Measurements from ENCODE around the gene TMEM182. TPM values are rescaled to one million over a fixed set of nuclear protein-coding genes. Genes with fewer than 3 reads are reported as not detected.

Gene TMEM182
- polyA plus RNA-seq, 1 experiment, result 2.6 TPM

DNA sequence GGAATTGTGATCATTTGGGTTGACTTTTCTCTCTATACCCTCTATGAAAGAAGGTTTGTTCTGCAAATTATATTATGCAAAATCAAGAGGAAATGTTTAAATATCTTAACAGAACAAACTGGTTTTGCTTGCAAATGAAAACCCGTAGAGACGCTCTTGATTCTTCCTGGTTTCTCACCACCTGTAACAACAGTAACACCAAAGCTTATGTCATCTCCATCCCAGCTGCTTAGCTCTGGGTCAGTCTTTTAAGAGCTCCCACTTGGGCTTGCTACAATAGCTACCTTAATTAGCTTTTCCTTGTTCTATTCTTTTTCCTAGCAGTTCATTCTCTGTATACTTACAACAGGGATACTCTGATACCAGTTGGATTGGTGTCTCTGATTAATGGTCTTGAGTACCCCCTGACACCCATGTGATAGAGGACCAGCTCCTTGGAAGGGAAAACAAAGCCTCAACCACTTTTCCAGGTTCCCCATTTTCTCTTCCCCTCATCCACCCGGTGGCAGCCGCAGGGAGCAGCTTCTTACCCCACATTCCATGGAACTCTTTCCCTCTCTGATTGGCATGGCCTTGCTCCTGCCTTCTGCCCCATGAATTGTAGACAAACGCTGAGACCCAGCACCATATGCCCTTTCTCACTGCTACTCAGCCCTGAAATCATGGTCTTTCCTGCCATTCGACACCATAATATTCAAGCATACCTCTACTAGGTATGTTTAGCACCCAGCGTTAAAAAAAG, 27.7 kb downstream of the TMEM182 start:
- Histone ChIP-seq H3K36me3 (ENCODE audit: control insufficient read depth, insufficient read depth, low read length) (no peaks in the 10 kb centered on the region), H3K27me3 (ENCODE audit: control insufficient read depth, insufficient read depth, low read length) (no peaks in the 10 kb centered on the region), H3K4me3 (ENCODE audit: low read depth, low read length) (no peak overlapping the region)
- DNase-seq (ENCODE audit: low read depth), result no peak
- CTCF ChIA-PET, result interaction anchor here (0.7 to 3.5 kb wide), 3 partner anchors 17 to 36 kb away, joined by 3 to 18 read pairs (median 6); no protein-coding TSS in a partner anchor
- POLR2A ChIA-PET, result no interaction called here
- TF ChIP-seq, protein P1, sequence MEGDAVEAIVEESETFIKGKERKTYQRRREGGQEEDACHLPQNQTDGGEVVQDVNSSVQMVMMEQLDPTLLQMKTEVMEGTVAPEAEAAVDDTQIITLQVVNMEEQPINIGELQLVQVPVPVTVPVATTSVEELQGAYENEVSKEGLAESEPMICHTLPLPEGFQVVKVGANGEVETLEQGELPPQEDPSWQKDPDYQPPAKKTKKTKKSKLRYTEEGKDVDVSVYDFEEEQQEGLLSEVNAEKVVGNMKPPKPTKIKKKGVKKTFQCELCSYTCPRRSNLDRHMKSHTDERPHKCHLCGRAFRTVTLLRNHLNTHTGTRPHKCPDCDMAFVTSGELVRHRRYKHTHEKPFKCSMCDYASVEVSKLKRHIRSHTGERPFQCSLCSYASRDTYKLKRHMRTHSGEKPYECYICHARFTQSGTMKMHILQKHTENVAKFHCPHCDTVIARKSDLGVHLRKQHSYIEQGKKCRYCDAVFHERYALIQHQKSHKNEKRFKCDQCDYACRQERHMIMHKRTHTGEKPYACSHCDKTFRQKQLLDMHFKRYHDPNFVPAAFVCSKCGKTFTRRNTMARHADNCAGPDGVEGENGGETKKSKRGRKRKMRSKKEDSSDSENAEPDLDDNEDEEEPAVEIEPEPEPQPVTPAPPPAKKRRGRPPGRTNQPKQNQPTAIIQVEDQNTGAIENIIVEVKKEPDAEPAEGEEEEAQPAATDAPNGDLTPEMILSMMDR (IDR thresholded peaks at IDR 0.05; ENCODE audit: insufficient read depth, low read depth, low read length), result no peak

- no peak for DNase-seq (ENCODE audit: low read depth)
- H3K36me3 ChIP-seq (ENCODE audit: control insufficient read depth, insufficient read depth, low read length), result no peaks in the 10 kb centered on the region
- POLR2A ChIA-PET, result no interaction called here
- TF ChIP-seq, protein P1 (IDR thresholded peaks at IDR 0.05; ENCODE audit: insufficient read depth, low read depth, low read length), result no peak
- H3K27me3 ChIP-seq (ENCODE audit: control insufficient read depth, insufficient read depth, low read length), result no peaks in the 10 kb centered on the region
- CTCF ChIA-PET, result interaction anchor here (1.8 to 3.5 kb wide), 3 partner anchors 17 to 38 kb away, joined by 6 to 18 read pairs (median 9); no protein-coding TSS in a partner anchor
- H3K4me3 ChIP-seq (ENCODE audit: low read depth, low read length), result no peak overlapping the region
Observed at GRCh38 chr2:102790091-102790455, 28.2 kb downstream of the TMEM182 start.

DNA sequence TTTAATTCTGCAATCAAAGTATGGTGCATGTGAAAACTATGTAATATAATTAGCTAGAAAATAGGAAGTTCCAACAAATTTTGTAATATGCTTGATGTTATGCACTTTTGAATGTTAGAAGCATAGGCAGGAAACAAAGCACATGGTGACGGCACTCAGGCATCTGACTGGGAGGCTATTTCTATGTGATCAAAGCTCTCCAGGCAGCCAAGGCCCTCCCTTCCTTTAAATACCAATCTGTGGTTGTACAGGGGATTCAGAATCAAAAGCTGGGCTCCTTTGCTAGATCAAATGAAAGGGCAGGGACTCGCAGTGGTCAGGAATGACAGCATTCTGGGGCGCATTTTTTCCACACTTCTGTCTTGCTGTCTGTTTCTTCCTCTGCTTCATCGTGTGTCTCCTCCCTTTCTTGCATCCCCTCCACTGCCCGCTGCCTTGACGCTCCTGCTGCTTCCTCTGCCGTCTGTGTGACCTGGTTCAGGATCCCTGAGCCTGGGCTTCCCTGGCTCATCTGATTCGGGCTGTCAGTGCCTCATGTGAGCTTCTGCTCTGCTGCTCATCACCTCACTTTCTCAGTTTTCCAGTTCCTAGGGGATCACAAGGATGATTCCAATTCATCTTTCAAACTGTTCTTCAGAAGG, 30.9 kb downstream of the TMEM182 start:
- H3K4me3 ChIP-seq (ENCODE audit: low read depth, low read length), result no peak overlapping the region
- TF ChIP-seq, protein P1 (IDR thresholded peaks at IDR 0.05; ENCODE audit: insufficient read depth, low read depth, low read length), result no peak
- ChIA-PET POLR2A (no interaction called here), CTCF (interaction anchor here (3.5 kb wide), 1 partner anchor 14 kb away, joined by 18 read pairs; no protein-coding TSS in a partner anchor)
- H3K27me3 ChIP-seq (ENCODE audit: control insufficient read depth, insufficient read depth, low read length), result no peaks in the 10 kb centered on the region
- no peaks in the 10 kb centered on the region for H3K36me3 ChIP-seq (ENCODE audit: control insufficient read depth, insufficient read depth, low read length)
- DNase-seq (ENCODE audit: low read depth), result no peak

GRCh38 chr2:102795641-102796040, 33.8 kb downstream of the TMEM182 start:
- no peak overlapping the region for H3K4me3 ChIP-seq (ENCODE audit: low read depth, low read length)
- H3K27me3 ChIP-seq (ENCODE audit: control insufficient read depth, insufficient read depth, low read length), result no peaks in the 10 kb centered on the region
- H3K36me3 ChIP-seq (ENCODE audit: control insufficient read depth, insufficient read depth, low read length), result no peaks in the 10 kb centered on the region
- ChIA-PET CTCF (interaction anchor here (0.6 to 0.9 kb wide), 2 partner anchors 45 to 159 kb away, joined by 3 read pairs; no protein-coding TSS in a partner anchor), POLR2A (no interaction called here)
- DNase-seq (ENCODE audit: low read depth), result no peak
- TF ChIP-seq, protein P1 (IDR thresholded peaks at IDR 0.05; ENCODE audit: insufficient read depth, low read depth, low read length), result no peak

DNA sequence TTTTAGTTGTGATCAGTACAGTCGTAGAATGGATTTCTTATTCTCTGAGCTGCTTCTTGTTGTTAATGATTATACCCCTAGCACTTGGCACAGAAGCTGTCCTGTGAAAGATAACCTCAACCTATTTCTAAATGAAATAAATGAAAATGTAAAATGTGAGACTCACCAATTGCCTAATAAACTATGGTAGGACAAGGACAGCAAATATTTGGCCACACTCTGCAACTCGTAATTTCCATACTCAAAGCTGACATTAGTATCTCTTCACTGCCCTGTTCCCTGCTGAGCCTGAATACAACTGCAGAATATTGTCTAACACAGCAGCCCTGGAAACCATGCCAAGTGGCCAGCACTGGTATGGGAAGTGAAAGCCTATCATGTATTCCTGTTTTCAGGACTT, 34.5 kb downstream of the TMEM182 start:
- DNase-seq (ENCODE audit: low read depth), result no peak
- CTCF ChIA-PET, result interaction anchor here (0.9 to 2.1 kb wide), 2 partner anchors 10 to 45 kb away, joined by 3 to 16 read pairs; no protein-coding TSS in a partner anchor
- Histone ChIP-seq H3K36me3 (ENCODE audit: control insufficient read depth, insufficient read depth, low read length) (no peaks in the 10 kb centered on the region), H3K27me3 (ENCODE audit: control insufficient read depth, insufficient read depth, low read length) (no peaks in the 10 kb centered on the region), H3K4me3 (ENCODE audit: low read depth, low read length) (no peak overlapping the region)
- POLR2A ChIA-PET, result no interaction called here
- TF ChIP-seq, protein P1 (IDR thresholded peaks at IDR 0.05; ENCODE audit: insufficient read depth, low read depth, low read length), result no peak

Measured in BJ (cell line).